ENCODE measurements around the gene HOXB4.

HOXB4 gene

DNA sequence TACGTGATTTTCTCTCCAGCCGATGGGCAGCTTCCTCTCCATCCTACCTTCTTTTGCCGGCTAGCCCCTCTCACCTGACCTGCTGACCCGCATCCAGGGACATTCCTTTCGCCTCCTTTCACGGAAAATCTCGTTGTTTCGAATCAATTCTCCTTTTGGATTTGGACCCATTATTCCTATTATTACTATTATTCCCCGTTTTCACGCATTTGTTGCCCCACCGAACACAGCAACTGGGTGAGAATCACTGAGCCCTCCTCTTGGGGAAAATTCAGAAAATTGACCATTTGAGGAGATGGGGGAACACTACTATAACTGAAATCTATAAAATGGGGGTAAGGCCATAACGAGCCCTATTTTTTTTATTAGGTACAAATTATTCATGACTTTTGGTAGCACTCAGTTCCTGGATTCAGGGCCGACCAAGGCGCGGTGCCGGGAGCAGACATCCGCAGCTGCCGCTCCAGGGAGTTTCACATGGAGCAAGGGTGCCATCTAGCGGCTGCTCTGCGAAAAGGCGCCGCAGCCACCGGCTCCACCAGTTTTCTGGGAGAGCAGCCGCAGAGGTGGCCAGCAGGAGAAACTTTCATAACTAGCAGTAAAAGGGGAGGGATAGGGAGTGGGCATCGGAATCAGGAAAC is 40.2 kb upstream of the HOXB4 start:
- Mint-ChIP-seq H3K27me3 (peaks cover 99% of the 10 kb centered on the region), H3K4me1 (ENCODE audit: low read depth) (peaks cover 16% of the 10 kb centered on the region), H3K36me3 (ENCODE audit: low read depth) (no peaks in the 10 kb centered on the region), H3K4me3 (no peak overlapping the region), H3K27ac (no peak overlapping the region), H3K9me3 (no peaks in the 10 kb centered on the region)
- intact Hi-C loops (cut with micrococcal nuclease), result loop anchor here (1.0 to 10.0 kb wide), 3 partner anchors 282 to 594 kb away; no protein-coding TSS in a partner anchor

DNA sequence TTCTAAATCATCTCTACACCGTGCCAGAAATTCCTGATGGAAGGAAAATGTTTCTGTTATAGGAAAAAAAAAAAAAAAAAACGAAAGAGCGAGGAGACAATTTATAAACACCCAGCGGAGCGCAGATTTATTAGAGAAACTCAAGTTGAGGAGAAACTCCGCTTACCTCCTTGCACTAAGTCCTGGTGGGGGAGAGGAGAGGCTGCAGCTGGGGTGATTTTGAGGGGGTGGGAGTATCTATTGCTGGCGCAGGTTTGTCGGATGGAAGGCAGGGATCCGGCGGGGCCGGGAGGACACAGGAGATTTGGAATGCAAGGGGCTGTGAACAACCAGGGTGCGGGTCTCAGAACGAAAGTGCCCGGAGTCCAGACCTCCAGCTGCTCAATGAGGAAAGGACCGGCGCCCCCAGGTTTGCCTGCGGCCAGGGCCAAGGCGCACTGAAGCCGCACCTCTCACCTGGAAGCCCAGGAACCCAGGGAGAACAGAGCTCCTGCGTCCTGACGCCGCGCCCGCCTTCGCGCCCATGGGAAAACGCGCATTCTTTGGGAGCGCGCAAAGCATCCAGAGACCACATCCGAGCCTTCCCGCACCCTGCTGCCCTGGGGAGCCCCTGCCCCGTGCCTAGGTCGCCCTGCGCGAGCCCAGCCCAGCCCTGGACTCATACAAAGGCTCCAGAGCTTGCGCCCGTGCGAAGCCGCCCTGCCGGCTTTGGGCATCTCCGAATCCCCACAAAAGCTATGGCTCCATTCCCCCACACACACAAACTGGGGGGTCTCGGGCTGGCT is 39.5 kb upstream of the HOXB4 start:
- Mint-ChIP-seq H3K9me3 (no peaks in the 10 kb centered on the region), H3K4me3 (no peak overlapping the region), H3K27ac (no peak overlapping the region), H3K27me3 (peaks cover 97% of the 10 kb centered on the region), H3K4me1 (ENCODE audit: low read depth) (peaks cover 23% of the 10 kb centered on the region), H3K36me3 (ENCODE audit: low read depth) (no peaks in the 10 kb centered on the region)
- intact Hi-C loops (cut with micrococcal nuclease), result loop anchor here (1.0 to 10.0 kb wide), 3 partner anchors 281 to 593 kb away; no protein-coding TSS in a partner anchor

DNA sequence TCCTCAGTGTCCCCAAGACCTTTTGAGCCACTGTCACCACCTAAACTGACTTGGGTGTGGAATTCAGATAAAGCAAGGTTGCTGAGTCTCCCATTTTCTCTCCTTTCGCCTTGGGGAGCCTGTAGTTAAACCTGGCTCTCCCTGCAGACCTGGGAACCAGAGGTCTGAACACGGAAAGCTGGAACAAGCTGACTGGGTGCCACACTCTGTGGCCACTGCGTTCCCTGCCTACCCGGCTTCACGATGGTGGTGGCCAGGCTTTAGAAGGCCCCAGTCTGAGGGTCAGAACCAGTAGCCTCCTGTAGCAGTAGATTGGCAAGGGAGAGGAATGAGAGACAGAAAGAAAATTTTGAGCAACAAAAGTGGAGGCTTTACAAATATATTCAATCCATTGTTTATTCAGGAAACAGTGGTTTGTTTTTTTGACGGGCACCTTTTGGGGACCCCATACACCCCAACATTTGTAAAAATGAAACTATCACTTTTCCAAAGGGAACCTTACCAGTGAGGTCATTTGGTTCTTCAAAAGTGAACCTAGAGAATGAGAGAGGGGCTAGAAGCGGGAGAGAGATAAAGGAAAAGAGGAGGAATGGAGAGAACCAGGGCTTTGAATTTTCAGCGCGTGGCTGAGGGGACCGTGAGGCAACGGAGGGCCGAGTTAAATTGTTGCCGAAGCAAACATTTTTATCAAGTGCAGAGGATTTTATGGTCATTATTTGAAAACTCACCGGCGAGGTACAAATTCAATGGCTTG is 38.7 kb upstream of the HOXB4 start:
- no peak overlapping the region for H3K27ac Mint-ChIP-seq
- no peak overlapping the region for H3K4me3 Mint-ChIP-seq
- H3K27me3 Mint-ChIP-seq, result peaks cover 97% of the 10 kb centered on the region
- intact Hi-C loops (cut with micrococcal nuclease), result loop anchor here (10.0 kb wide), 1 partner anchor 592 kb away; no protein-coding TSS in a partner anchor
- H3K9me3 Mint-ChIP-seq, result no peaks in the 10 kb centered on the region
- H3K36me3 Mint-ChIP-seq (ENCODE audit: low read depth), result no peaks in the 10 kb centered on the region
- peaks cover 31% of the 10 kb centered on the region for H3K4me1 Mint-ChIP-seq (ENCODE audit: low read depth)

DNA sequence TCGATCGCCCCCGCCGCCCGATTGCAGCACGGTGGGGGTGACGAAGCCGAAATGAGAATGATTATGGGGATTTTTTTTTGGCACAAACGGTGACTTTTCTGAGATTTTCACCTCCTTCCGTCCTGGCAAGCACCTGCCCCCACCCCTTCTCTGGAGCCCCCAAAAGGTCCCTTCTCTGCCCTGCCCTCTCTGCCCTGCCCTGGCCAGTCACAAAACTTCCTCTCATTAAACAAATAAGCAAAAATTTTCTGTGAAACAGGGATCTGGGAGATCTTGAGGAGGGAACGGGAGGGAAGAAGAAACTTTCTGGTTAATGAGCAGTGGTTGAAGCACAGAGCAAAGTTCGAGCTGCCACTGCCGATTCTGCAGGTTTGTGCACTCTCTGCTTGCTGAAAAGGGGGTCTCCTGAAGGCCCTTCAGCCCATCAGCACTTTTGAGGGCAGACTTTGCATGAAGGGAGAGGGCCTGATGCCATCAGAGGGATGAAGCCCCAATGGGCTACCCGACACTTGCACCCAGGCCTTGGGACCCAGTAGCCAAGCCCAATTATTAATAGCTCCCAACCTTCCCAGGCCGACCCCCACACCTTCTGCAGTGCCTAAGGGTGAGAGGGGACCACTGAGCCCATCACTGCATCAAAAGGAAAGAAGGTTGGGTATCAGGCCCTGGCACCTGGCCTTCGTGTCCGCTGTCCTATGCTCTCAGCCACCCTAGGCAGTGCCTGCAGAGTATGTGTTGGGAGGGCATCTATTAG is 38.0 kb upstream of the HOXB4 start:
- Mint-ChIP-seq H3K4me3 (no peak overlapping the region), H3K27ac (no peak overlapping the region), H3K9me3 (no peaks in the 10 kb centered on the region), H3K4me1 (ENCODE audit: low read depth) (peaks cover 38% of the 10 kb centered on the region), H3K27me3 (peaks cover 97% of the 10 kb centered on the region), H3K36me3 (ENCODE audit: low read depth) (no peaks in the 10 kb centered on the region)
- intact Hi-C loops (cut with micrococcal nuclease), result loop anchor here (10.0 kb wide), 1 partner anchor 591 kb away; no protein-coding TSS in a partner anchor

DNA sequence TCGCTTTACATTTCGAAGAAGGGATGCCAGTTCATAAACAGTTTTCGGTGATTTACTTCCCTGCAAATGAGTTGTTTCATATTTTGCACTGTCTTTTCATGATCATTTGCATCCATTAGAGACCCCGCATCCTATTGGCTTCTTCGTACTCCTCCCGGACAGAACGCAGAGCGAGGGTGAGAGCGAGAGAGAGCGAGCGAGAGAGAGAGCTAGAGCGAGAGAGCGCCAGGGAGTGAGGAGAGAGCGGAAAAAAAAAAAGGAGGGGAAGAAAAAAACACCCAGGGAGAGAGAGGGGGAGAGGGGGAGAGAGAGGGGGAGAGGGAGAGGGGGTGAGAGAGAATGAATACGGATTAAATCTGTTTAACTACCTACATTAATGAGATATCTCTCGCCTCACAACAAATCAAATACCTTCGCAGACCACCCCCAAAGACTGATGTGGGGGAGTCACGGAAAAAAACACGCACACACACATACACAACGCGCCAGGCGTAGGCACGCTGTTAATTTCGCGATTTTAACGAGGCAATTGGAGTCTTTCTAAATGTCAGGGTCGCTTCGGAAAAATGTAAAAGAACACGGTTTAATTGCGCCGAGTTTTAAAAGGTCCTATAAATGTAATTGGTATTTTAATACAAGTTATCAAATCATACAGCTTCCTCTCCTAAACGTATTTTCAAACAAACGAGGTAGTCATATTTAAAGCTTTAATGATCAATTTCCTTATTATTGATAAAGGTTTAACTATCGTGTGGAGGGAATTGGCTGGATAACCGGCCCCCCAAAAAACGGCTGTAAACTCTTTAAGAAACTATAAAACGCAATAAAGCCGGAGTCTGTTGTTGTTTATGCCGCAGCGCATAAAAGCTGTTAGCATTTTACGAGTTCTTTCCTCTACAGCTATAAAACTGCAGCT is 37.2 kb upstream of the HOXB4 start, which contains the start of gene HOXB8:
Gene HOXB8, minus strand, starts transcription at position 246 of the 916 bp plus-strand sequence. CDS start 588 bp downstream, outside the sequence.
- intact Hi-C loops (cut with micrococcal nuclease), result loop anchor here (10.0 kb wide), 1 partner anchor 591 kb away; no protein-coding TSS in a partner anchor
- Mint-ChIP-seq H3K36me3 (ENCODE audit: low read depth) (no peaks in the 10 kb centered on the region), H3K27me3 (peaks cover 97% of the 10 kb centered on the region), H3K9me3 (no peaks in the 10 kb centered on the region), H3K27ac (no peak within 1 kb of the TSS), H3K4me3 (no peak within 1 kb of the TSS), H3K4me1 (ENCODE audit: low read depth) (peaks cover 42% of the 10 kb centered on the region)

DNA sequence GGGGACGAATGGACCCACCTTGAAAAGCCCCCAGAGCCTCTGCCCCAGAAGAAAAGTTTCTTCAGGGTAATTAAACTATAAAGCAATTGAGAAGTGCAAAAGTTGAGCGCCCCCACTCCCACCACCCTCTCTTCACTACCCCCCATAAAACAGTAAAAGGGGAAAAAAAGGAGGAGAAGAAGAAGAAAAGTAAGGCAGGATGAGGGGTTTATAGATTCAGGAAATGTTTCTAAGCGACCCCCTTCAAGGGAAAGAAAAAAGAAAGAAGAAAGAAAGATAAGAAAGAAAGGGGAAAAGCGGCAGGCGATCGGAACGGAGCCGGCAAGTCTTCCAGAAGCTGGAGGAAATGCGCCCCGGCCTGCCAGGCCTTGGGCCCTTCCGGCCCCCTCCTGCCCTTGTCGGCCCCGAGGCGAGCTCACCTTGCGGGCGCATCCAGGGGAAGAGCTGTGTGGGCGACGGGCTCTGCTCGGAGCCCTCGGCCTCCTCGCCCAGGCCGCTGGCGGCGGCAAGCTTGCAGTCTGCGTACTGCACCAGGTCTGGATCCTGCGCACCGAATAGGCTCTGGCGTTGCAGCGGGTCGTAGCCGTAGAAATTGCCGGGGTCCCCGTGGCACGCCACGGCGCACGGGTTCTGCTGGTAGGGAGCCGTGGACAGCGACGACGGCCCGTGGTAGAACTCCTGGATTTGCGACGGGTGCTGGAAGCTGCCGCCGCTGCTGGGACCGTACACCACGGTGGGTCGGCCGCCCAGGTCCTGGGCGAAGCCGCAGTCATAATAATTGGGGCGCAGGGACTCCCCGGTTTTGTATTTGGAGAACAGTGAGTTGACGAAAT is 35.9 kb upstream of the HOXB4 start:
- intact Hi-C loops (cut with micrococcal nuclease), result loop anchor here (10.0 kb wide), 1 partner anchor 589 kb away; no protein-coding TSS in a partner anchor
- H3K36me3 Mint-ChIP-seq (ENCODE audit: low read depth), result no peaks in the 10 kb centered on the region
- no peaks in the 10 kb centered on the region for H3K9me3 Mint-ChIP-seq
- H3K27me3 Mint-ChIP-seq, result peaks cover 97% of the 10 kb centered on the region
- H3K4me1 Mint-ChIP-seq (ENCODE audit: low read depth), result peaks cover 42% of the 10 kb centered on the region
- no peak overlapping the region for H3K27ac Mint-ChIP-seq
- no peak overlapping the region for H3K4me3 Mint-ChIP-seq

DNA sequence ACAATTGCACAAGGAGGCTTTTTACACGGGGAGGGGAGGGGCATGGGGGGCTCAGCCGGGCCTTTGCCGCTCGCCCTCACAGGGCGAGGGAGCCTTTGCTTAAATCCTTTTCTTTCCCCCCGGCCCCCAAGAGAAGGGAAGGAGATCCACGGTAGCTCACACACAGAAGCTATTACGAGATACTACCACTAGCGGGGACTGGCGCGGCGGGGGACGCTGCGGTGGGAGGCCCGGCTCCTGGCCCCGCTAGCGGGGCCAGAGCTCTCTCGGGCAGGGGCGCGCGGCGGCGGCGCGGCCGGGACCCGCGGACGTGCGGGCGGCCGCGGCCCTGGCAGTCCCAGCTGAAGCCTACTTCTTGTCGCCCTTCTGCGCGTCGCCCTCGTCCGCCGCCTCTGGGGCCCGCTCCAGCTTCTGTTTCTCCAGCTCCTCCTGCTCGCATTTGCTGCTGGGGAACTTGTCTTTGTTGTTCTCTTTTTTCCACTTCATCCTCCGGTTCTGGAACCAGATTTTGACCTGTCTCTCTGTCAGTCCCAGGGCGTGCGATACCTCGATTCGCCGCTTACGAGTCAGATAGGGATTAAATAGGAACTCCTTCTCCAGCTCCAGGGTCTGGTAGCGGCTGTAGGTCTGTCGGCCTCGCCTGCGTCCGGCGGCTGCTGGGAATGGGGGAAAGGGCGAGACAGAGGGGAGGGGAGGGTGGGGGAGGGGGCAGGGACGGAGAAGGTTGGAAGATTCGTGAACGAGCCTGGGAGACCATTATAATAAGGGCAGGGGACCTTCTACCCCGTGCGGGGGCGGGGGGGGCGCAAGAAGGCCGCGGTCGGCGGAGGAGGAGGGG is 34.9 kb upstream of the HOXB4 start:
- Mint-ChIP-seq H3K9me3 (no peaks in the 10 kb centered on the region), H3K27me3 (peaks cover 97% of the 10 kb centered on the region), H3K4me3 (peak overlapping the region; percentile 59), H3K36me3 (ENCODE audit: low read depth) (no peaks in the 10 kb centered on the region), H3K27ac (no peak overlapping the region), H3K4me1 (ENCODE audit: low read depth) (peaks cover 42% of the 10 kb centered on the region)
- intact Hi-C loops (cut with micrococcal nuclease), result loop anchor here (10.0 kb wide), 1 partner anchor 588 kb away; no protein-coding TSS in a partner anchor

DNA sequence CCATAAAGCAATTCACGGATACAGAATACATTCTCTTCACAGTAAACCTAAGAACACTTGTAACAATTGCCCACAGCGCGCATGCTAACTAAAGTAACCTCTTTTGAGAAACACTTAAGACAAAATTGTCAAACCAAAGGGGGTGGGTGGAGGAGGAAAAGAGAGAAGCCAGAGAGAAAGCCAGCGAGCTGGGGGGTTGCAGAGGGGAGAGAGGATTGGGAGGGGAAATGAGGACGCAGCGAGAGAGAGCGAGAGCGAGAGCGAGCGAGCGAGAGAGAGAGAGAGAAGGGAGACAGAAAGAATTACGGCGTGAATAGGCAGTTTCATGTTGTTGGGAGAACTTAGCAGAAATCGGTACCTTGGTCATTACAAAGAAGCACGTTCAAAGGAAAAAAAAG is 34.3 kb upstream of the HOXB4 start:
- peak overlapping the region; percentile 46 for H3K4me3 Mint-ChIP-seq
- H3K36me3 Mint-ChIP-seq (ENCODE audit: low read depth), result no peaks in the 10 kb centered on the region
- H3K27ac Mint-ChIP-seq, result no peak overlapping the region
- peaks cover 47% of the 10 kb centered on the region for H3K4me1 Mint-ChIP-seq (ENCODE audit: low read depth)
- intact Hi-C loops (cut with micrococcal nuclease), result loop anchor here (10.0 kb wide), 1 partner anchor 588 kb away; no protein-coding TSS in a partner anchor
- H3K9me3 Mint-ChIP-seq, result no peaks in the 10 kb centered on the region
- peaks cover 97% of the 10 kb centered on the region for H3K27me3 Mint-ChIP-seq

DNA sequence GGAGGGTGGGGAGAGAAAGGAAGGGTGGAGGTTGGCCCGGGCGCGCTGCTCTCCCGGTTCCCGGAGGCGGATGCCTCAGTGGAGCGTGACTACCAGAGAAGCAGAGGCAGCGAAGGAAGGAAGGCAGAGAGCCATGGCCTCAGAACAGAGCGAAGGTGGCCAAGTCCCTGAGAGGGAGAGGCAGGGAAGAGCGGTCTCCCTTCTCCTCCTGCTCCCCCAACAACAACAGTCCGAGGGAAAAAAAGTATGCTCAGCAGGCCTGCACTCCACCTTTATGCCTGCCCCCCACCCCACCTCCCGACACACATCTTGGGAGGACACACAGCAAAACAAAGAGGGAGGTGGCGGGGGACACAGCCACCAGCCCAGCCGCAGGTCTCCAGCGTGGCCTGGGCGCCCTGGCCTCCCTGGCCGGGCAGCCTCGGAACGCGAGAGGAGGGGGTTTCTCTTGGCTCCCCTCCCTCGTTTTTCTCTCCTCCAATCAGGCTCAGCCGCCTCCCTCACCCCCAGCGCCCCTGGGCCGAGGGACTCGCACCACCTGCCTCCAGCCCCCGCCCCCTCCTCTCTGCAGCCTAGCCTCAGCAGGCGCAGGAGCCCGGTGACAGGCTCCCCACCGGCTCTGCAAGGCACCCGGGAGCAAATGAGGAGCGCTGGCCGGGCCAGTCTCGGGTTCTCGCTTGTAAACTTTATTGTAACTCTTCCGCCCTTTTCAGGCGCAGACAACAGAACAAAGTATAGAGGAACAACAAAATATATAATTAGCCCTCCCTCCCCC is 33.7 kb upstream of the HOXB4 start:
- Mint-ChIP-seq H3K4me1 (ENCODE audit: low read depth) (peaks cover 48% of the 10 kb centered on the region), H3K4me3 (peak overlapping the region; percentile 79), H3K27ac (no peak overlapping the region), H3K27me3 (peaks cover 97% of the 10 kb centered on the region), H3K9me3 (no peaks in the 10 kb centered on the region), H3K36me3 (ENCODE audit: low read depth) (no peaks in the 10 kb centered on the region)
- intact Hi-C loops (cut with micrococcal nuclease), result loop anchor here (10.0 kb wide), 1 partner anchor 587 kb away; no protein-coding TSS in a partner anchor

DNA sequence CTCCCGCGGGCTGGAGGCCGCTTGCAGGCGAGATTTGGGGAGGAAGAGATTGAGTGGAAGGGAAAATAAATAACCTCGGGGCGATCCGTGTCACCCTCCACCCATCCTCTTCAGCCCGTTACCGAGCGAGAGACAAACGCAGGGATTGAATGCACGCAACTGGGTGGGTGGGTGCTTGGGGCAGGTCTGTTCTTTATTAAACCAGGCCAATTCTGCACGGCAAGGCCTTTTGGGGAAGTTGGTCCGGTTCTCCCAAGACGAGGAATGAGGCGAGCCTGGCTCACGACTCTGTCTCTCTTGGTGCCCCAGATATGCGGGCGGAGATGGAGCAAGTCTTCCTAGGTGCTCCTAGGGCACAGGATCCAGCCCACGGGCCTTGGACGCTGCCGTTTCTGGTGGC is 33.1 kb upstream of the HOXB4 start:
- peaks cover 97% of the 10 kb centered on the region for H3K27me3 Mint-ChIP-seq
- no peaks in the 10 kb centered on the region for H3K36me3 Mint-ChIP-seq (ENCODE audit: low read depth)
- H3K9me3 Mint-ChIP-seq, result no peaks in the 10 kb centered on the region
- intact Hi-C loops (cut with micrococcal nuclease), result loop anchor here (10.0 kb wide), 1 partner anchor 586 kb away; no protein-coding TSS in a partner anchor
- H3K27ac Mint-ChIP-seq, result peak overlapping the region; percentile 25
- peaks cover 48% of the 10 kb centered on the region for H3K4me1 Mint-ChIP-seq (ENCODE audit: low read depth)
- peak overlapping the region; percentile 79 for H3K4me3 Mint-ChIP-seq

Data from dendritic cell treated with granulocyte-macrophage colony-stimulating factor and Interleukin-4, amounts not matched to agents 40 ng/mL and 50 ng/mL, for 4 days (primary cell).